Measurements from ENCODE around the gene DNM2.

DNM2 gene

GRCh38 chr19:10768369-10768768 is 50.5 kb downstream of the DNM2 start:
- H3K79me2 ChIP-seq (ENCODE audit: low read length): no peaks in the 10 kb centered on the region
- no peak overlapping the region for H3K4me2 ChIP-seq (ENCODE audit: low read length)
- H3K4me1 ChIP-seq (ENCODE audit: low read length): no peaks in the 10 kb centered on the region
- no peak overlapping the region for H3K27ac ChIP-seq (ENCODE audit: low read length)
- H2AFZ ChIP-seq (ENCODE audit: low read depth, low read length): no peak overlapping the region
- H3K9ac ChIP-seq (ENCODE audit: low read length): no peak overlapping the region
- no peaks in the 10 kb centered on the region for H3K9me3 ChIP-seq (ENCODE audit: insufficient read depth, low read length)
- no peaks in the 10 kb centered on the region; the same call in none of the 2 replicates for H4K20me1 ChIP-seq (ENCODE audit: insufficient read depth, low read length)
- H3K4me3 ChIP-seq (ENCODE audit: low read length): no peak overlapping the region
- H3K27me3 ChIP-seq (ENCODE audit: low read depth, low read length): no peaks in the 10 kb centered on the region
- no peak for TF ChIP-seq EZH2phosphoT487 (IDR thresholded peaks at IDR 0.05; ENCODE audit: low read depth)
- TF ChIP-seq CTCF (IDR thresholded peaks at IDR 0.05; ENCODE audit: low read depth, low read length): no peak
- H3K36me3 ChIP-seq (replicated peaks; ENCODE audit: low read depth, low read length): peaks cover 11% of the 10 kb centered on the region

- no peak overlapping the region for H3K9ac ChIP-seq (ENCODE audit: low read length)
- H3K4me2 ChIP-seq (ENCODE audit: low read length): no peak overlapping the region
- H4K20me1 ChIP-seq (ENCODE audit: insufficient read depth, low read length): no peaks in the 10 kb centered on the region; the same call in 1 of the 2 replicates
- no peaks in the 10 kb centered on the region for H3K4me1 ChIP-seq (ENCODE audit: low read length)
- no peaks in the 10 kb centered on the region for H3K27me3 ChIP-seq (ENCODE audit: low read depth, low read length)
- H3K27ac ChIP-seq (ENCODE audit: low read length): no peak overlapping the region
- no peaks in the 10 kb centered on the region for H3K79me2 ChIP-seq (ENCODE audit: low read length)
- H2AFZ ChIP-seq (ENCODE audit: low read depth, low read length): no peak overlapping the region
- no peak overlapping the region for H3K4me3 ChIP-seq (ENCODE audit: low read length)
- H3K36me3 ChIP-seq (replicated peaks; ENCODE audit: low read depth, low read length): peaks cover 14% of the 10 kb centered on the region
- no peaks in the 10 kb centered on the region for H3K9me3 ChIP-seq (ENCODE audit: insufficient read depth, low read length)
- TF ChIP-seq CTCF (IDR thresholded peaks at IDR 0.05; ENCODE audit: low read depth, low read length) (no peak), EZH2phosphoT487 (IDR thresholded peaks at IDR 0.05; ENCODE audit: low read depth) (no peak)
These were observed 51.1 kb downstream of the DNM2 start for GRCh38 chr19:10768936-10769335.

- H3K4me3 ChIP-seq (ENCODE audit: low read length): no peak overlapping the region
- no peaks in the 10 kb centered on the region for H3K27me3 ChIP-seq (ENCODE audit: low read depth, low read length)
- H3K79me2 ChIP-seq (ENCODE audit: low read length): no peaks in the 10 kb centered on the region
- no peak overlapping the region for H3K4me2 ChIP-seq (ENCODE audit: low read length)
- TF ChIP-seq CTCF (IDR thresholded peaks at IDR 0.05; ENCODE audit: low read depth, low read length): no peak
- TF ChIP-seq EZH2phosphoT487 (IDR thresholded peaks at IDR 0.05; ENCODE audit: low read depth): no peak
- H3K9me3 ChIP-seq (ENCODE audit: insufficient read depth, low read length): no peaks in the 10 kb centered on the region
- H3K36me3 ChIP-seq (replicated peaks; ENCODE audit: low read depth, low read length): peaks cover 17% of the 10 kb centered on the region
- H3K4me1 ChIP-seq (ENCODE audit: low read length): no peaks in the 10 kb centered on the region
- H3K9ac ChIP-seq (ENCODE audit: low read length): no peak overlapping the region
- H4K20me1 ChIP-seq (ENCODE audit: insufficient read depth, low read length): no peaks in the 10 kb centered on the region; the same call in 1 of the 2 replicates
- H3K27ac ChIP-seq (ENCODE audit: low read length): no peak overlapping the region
- no peak overlapping the region for H2AFZ ChIP-seq (ENCODE audit: low read depth, low read length)
These were observed 51.9 kb downstream of the DNM2 start for GRCh38 chr19:10769533-10770491.

- Histone ChIP-seq H3K36me3 (replicated peaks; ENCODE audit: low read depth, low read length) (peaks cover 38% of the 10 kb centered on the region), H3K9me3 (ENCODE audit: insufficient read depth, low read length) (no peaks in the 10 kb centered on the region), H3K27ac (ENCODE audit: low read length) (no peak overlapping the region), H3K79me2 (ENCODE audit: low read length) (no peaks in the 10 kb centered on the region), H2AFZ (ENCODE audit: low read depth, low read length) (no peak overlapping the region), H4K20me1 (ENCODE audit: insufficient read depth, low read length) (peaks cover 3% of the 10 kb centered on the region; the same call in 1 of the 2 replicates), H3K27me3 (ENCODE audit: low read depth, low read length) (no peaks in the 10 kb centered on the region), H3K4me3 (ENCODE audit: low read length) (no peak overlapping the region), H3K9ac (ENCODE audit: low read length) (no peak overlapping the region), H3K4me2 (ENCODE audit: low read length) (no peak overlapping the region), H3K4me1 (ENCODE audit: low read length) (peaks cover 21% of the 10 kb centered on the region)
- no peak for TF ChIP-seq EZH2phosphoT487 (IDR thresholded peaks at IDR 0.05; ENCODE audit: low read depth)
- no peak for TF ChIP-seq CTCF (IDR thresholded peaks at IDR 0.05; ENCODE audit: low read depth, low read length)
These were observed 56.1 kb downstream of the DNM2 start for GRCh38 chr19:10773969-10774368.

All from OCI-LY3 (cell line).